ENCODE data around the gene NXN. TPM values are rescaled to one million over a fixed set of nuclear protein-coding genes. Genes with fewer than 3 reads are reported as not detected.
"Not testable (repeated sequence)": the region's sequence is repeated elsewhere in the genome, so short reads cannot be mapped to it uniquely, and the experiment has no call there.

NXN gene
- total RNA-seq, 4 donors from 2014 or later, result 6.8 to 16.6 (median 11.1) TPM

DNA sequence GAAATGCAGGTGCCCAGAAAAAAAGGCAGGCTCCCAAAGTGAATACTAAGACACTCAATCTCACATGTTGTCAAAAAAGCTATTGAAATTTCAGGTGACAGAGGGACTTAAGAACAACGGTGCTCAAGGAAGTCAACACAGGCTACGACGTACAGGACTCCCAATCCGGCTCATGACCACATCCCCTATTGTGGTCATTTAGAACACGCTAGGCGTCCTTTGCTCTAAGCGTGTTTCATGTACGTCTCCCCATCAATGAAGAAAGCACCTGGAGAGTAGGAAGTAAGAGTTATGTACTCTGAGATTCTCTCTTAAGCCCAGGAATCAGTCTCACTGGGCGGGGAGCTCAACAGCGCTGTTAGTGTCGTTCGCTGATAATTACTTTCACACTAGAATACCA, 103.3 kb downstream of the NXN start:
- DNase-seq (ENCODE audit: low spot score) (no peak), ATAC-seq (ENCODE audit: low FRiP score) (no peak)
- TF ChIP-seq, protein P1, sequence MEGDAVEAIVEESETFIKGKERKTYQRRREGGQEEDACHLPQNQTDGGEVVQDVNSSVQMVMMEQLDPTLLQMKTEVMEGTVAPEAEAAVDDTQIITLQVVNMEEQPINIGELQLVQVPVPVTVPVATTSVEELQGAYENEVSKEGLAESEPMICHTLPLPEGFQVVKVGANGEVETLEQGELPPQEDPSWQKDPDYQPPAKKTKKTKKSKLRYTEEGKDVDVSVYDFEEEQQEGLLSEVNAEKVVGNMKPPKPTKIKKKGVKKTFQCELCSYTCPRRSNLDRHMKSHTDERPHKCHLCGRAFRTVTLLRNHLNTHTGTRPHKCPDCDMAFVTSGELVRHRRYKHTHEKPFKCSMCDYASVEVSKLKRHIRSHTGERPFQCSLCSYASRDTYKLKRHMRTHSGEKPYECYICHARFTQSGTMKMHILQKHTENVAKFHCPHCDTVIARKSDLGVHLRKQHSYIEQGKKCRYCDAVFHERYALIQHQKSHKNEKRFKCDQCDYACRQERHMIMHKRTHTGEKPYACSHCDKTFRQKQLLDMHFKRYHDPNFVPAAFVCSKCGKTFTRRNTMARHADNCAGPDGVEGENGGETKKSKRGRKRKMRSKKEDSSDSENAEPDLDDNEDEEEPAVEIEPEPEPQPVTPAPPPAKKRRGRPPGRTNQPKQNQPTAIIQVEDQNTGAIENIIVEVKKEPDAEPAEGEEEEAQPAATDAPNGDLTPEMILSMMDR (IDR thresholded peaks at IDR 0.05), result no peak

DNA sequence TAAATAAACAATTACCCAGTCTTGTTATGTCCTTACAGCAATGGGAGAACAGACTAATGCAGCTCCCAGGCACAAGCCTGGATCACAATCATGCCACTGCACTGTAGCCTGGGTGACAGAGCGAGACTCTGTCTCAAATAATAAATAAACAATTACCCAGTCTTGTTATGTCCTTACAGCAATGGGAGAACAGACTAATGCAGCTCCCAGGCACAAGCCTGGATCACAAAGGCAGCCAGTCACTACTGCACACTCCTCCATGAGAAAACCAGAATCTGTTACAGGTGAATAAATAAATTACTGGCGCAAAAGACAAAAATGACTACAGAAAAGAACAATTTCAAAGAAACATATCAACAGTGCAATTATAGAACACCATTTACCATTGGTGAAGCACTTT, 105.0 kb downstream of the NXN start:
- not testable (repeated sequence) for DNase-seq (ENCODE audit: low spot score); ATAC-seq (ENCODE audit: low FRiP score)

DNA sequence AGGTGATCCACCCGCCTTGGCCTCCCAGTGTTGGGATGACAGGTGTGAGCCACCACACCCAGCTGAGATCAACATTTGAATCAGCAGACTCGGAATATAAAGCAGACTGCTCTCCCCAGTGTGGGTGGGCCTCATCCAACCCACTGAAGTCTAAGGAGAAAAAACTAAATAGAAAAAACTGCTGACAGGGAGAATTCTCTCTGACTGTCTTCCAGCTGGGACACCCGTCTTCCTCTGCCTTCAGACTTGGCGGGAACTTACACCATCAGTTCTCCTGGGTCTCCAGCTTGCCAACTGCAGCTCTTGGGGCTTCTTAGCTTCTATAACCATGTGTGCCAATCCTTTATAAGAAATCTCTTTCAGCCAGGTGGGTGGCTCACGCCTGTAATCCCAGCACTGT, 106.7 kb downstream of the NXN start:
- no peak for ATAC-seq (ENCODE audit: low FRiP score)
- DNase-seq (ENCODE audit: low spot score), result no peak

DNA sequence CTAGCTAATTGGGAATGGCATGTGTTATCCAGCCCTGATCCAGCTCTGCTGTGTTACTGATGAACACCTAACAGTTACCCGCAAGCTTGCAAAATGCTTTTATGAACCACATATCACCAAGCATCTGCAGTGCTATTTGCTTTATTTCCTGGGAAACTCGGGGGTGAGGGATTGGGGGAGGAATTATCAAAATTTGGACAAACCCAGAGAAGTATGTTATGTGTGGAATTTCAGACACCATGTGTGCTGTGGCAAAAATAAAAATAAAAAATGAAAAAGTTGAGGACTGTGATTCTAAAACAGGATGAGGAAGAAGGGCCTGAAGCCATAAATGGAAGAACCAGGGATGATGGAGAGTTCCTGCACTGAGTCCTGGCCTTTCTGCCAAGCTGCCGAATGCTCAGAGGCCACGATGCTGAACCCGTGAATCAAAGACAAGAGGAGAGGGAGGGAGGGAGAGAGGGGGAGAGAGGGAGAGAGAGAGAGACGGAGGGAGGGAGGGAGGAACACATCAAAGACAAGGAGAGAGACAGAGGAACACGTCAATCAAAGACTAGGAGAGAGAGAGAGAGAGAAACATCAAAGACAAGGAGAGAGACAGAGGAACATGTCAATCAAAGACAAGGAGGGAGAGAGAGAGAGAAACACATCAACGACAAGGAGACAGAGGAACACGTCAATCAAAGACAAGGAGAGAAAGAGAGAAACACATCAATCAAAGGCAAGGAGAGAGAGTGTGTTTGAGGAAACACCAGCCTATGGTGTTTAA, 107.6 kb downstream of the NXN start:
- DNase-seq (ENCODE audit: low spot score) (no peak), ATAC-seq (ENCODE audit: low FRiP score) (no peak)
- TF ChIP-seq, protein P1 (IDR thresholded peaks at IDR 0.05), result no peak

More for the DNA sequence above, 106.7 kb downstream of the NXN start:
- TF ChIP-seq, protein P1 (IDR thresholded peaks at IDR 0.05), result no peak

DNA sequence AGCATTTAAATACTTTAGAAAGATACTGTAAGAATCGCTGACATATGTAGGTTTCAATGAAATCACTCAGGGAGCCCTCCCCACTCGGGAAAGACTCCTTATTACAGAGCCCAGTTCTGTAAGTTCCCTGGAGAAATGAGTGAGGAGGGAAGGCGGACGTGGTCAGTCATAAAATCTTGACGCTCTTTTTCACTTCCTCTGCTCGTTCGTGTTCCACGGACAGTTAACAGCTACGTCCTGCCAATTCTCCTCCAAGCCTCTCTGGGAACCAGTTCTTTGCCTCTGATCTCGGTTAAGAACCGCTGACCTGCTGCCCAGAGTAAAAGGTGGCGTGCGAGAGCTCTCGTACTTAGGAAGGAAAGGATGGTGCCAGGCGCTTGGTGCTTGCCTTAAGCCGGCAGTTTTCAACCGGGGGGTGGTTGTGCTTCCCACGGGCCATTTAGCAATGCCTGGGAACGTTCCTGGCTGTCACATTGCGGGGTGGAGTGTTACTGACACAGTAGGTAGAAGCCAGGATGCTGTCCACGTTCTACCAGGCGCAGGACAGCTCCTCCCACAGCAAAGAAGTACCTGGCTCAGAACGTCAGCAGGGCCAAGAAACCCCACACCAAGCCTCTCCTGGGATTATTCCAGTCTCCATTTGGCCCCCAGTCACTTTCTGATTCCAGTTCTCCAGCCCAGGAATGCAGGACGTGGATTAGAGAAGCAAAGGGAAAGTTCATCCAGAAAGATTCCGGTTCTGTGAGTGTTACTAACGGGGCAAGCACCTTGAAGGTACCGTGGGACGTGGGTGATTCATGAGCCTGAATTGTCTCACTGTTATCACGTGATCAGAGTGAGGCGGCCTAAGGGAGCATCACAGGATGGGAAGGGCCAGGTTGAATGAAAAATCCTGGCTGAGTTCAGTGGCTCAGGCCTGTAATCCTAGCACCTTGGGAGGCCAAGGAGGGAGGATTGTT, 109.7 kb downstream of the NXN start:
- ATAC-seq (ENCODE audit: low FRiP score) (peak; percentile 86), DNase-seq (ENCODE audit: low spot score) (no peak)
- TF ChIP-seq, protein P1 (IDR thresholded peaks at IDR 0.05), result no peak

DNA sequence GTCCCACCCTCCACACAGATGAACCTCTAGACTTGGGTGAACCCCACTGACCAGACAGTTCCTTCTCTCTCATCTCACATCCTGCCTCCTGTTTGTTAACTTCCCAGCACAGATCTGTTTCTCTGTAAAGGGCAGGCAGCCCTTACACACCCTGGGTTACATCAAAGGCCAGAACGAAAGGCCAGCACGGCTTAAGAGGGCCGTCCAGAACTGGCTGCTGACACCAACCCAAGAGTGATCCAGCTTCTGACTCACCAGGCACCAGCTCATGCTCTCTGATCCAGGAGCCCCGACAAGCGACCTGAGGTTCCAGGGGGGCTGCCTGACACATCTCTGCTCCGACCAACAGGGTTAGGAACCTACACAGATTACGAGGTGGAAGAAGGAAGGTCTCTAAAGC, 110.5 kb downstream of the NXN start:
- TF ChIP-seq, protein P1 (IDR thresholded peaks at IDR 0.05), result no peak
- peak; percentile 93 for ATAC-seq (ENCODE audit: low FRiP score)
- peak; percentile 41 for DNase-seq (ENCODE audit: low spot score)

DNA sequence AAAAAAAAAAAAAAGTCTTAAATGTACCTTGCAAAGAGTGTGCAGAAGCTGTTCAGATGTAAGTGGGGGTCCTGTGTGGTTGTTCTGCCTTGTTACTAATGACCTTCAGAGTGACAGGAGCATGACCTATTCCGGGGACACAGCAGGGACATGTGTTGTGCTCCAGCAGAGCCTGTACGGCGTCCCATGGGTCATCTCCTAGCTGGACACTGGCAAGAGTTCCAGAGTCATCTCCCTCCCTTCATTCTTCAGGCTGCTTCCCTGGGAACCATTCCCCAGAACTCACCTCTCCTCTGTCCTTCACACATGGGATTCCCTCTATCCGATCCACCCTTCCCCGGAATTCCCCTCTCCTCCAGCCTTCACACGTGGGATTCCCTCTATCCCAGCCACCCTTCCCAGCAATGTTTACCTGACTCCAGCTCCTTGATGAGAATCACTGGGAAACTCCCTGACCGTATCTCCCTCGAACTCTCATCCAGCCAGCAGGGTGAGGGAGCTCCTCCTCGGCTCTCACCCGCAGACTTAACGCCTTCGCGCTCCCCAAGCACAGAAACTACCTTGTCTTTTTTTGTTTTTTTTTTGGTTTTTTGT, 111.6 kb downstream of the NXN start:
- no peak for ATAC-seq (ENCODE audit: low FRiP score)
- TF ChIP-seq, protein P1 (IDR thresholded peaks at IDR 0.05), result no peak
- no peak for DNase-seq (ENCODE audit: low spot score)

DNA sequence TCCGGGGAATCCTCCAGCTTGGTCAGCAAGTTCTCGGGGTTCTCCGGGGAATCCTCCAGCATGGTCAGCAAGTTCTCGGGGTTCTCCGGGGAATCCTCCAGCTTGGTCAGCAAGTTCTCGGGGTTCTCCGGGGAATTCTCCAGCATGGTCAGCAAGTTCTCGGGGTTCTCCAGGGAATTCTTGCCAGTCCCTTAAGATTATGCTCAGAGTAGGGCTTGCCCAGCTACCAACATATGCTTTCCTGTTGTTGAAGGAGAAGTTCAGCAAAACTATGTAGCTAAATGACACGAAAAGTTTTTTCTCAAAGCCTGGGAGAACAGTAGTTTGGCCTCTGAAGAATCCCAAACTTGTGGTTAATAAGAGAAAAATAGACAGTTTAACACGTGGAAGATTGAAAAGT, 112.3 kb downstream of the NXN start:
- not testable (repeated sequence) for ATAC-seq (ENCODE audit: low FRiP score); DNase-seq (ENCODE audit: low spot score)

Data from omental fat pad (tissue), 4 donors.